ENCODE results near the gene UNC13D. TPM values are rescaled to one million over a fixed set of nuclear protein-coding genes. Genes with fewer than 3 reads are reported as not detected.

The UNC13D gene
- total RNA-seq, 1 donor from 2014 or later: 3.1 TPM

GRCh38 chr17:75821552-75821951 lies 22.7 kb downstream of the UNC13D start:
- Mint-ChIP-seq H3K4me1 (no peaks in the 10 kb centered on the region), H3K4me3 (no peak overlapping the region), H3K9me3 (no peaks in the 10 kb centered on the region), H3K27ac (ENCODE audit: unreplicated experiment) (no peak overlapping the region), H3K27me3 (ENCODE audit: low read depth) (no peaks in the 10 kb centered on the region), H3K36me3 (ENCODE audit: low read depth) (peaks cover 9% of the 10 kb centered on the region)
- TF ChIP-seq CTCF (conservative IDR thresholded peaks at IDR 0.05): no peak
- no peak for DNase-seq (ENCODE audit: low read depth, low spot score)

GRCh38 chr17:75820094-75821080 lies 23.8 kb downstream of the UNC13D start:
- Mint-ChIP-seq H3K27ac (ENCODE audit: unreplicated experiment) (no peak overlapping the region), H3K4me3 (no peak overlapping the region), H3K36me3 (ENCODE audit: low read depth) (peaks cover 9% of the 10 kb centered on the region), H3K4me1 (no peaks in the 10 kb centered on the region), H3K9me3 (no peaks in the 10 kb centered on the region), H3K27me3 (ENCODE audit: low read depth) (no peaks in the 10 kb centered on the region)
- no peak for DNase-seq (ENCODE audit: low read depth, low spot score)
- no peak for TF ChIP-seq CTCF (conservative IDR thresholded peaks at IDR 0.05)

- no peak for DNase-seq (ENCODE audit: low read depth, low spot score)
- H3K4me1 Mint-ChIP-seq: no peaks in the 10 kb centered on the region
These were observed 24.5 kb downstream of the UNC13D start for GRCh38 chr17:75819678-75820077.

GRCh38 chr17:75819116-75819515 lies 25.1 kb downstream of the UNC13D start:
- Mint-ChIP-seq H3K9me3 (no peaks in the 10 kb centered on the region), H3K4me3 (no peak overlapping the region), H3K36me3 (ENCODE audit: low read depth) (peaks cover 9% of the 10 kb centered on the region), H3K27ac (ENCODE audit: unreplicated experiment) (peak overlapping the region; percentile 67), H3K4me1 (no peaks in the 10 kb centered on the region), H3K27me3 (ENCODE audit: low read depth) (no peaks in the 10 kb centered on the region)
- DNase-seq (ENCODE audit: low read depth, low spot score): no peak
- no peak for TF ChIP-seq CTCF (conservative IDR thresholded peaks at IDR 0.05)

More at GRCh38 chr17:75819678-75820077, 24.5 kb downstream of the UNC13D start:
- no peak for TF ChIP-seq CTCF (conservative IDR thresholded peaks at IDR 0.05)
- no peaks in the 10 kb centered on the region for H3K27me3 Mint-ChIP-seq (ENCODE audit: low read depth)
- no peaks in the 10 kb centered on the region for H3K9me3 Mint-ChIP-seq
- H3K36me3 Mint-ChIP-seq (ENCODE audit: low read depth): peaks cover 9% of the 10 kb centered on the region
- no peak overlapping the region for H3K4me3 Mint-ChIP-seq
- no peak overlapping the region for H3K27ac Mint-ChIP-seq (ENCODE audit: unreplicated experiment)

GRCh38 chr17:75818326-75818885 lies 25.8 kb downstream of the UNC13D start:
- Mint-ChIP-seq H3K4me3 (no peak overlapping the region), H3K36me3 (ENCODE audit: low read depth) (peaks cover 9% of the 10 kb centered on the region), H3K27ac (ENCODE audit: unreplicated experiment) (no peak overlapping the region), H3K27me3 (ENCODE audit: low read depth) (no peaks in the 10 kb centered on the region), H3K9me3 (no peaks in the 10 kb centered on the region), H3K4me1 (no peaks in the 10 kb centered on the region)
- DNase-seq (ENCODE audit: low read depth, low spot score): no peak
- no peak for TF ChIP-seq CTCF (conservative IDR thresholded peaks at IDR 0.05)
